ENCODE data around the gene C1QTNF1. TPM values are rescaled to one million over a fixed set of nuclear protein-coding genes. Genes with fewer than 3 reads are reported as not detected.

The C1QTNF1 gene
- total RNA-seq, 1 donor from 2014 or later: 15.8 TPM

DNA sequence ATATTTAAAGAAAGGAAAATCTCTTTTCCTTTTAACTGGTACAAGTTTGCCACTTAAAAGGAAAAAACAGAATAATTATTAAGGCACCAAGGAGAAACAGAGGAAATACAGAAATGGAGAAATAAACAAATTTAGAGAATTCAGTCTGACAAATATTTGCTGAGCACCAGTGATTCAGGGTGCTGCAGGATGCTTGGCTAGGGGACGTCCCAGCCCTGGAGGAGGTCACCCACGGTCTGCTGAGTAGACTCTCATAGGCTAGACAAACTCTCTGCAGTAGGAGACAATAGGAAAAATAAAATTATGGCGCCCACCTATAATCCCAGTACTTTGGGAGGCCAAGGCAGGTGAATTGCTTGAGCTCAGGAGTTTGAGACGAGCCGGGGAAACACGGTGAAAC is 15.9 kb downstream of the C1QTNF1 start:
- DNase-seq: no peak

- DNase-seq: no peak
Observed at GRCh38 chr17:79041041-79041570, 17.1 kb downstream of the C1QTNF1 start.

DNA sequence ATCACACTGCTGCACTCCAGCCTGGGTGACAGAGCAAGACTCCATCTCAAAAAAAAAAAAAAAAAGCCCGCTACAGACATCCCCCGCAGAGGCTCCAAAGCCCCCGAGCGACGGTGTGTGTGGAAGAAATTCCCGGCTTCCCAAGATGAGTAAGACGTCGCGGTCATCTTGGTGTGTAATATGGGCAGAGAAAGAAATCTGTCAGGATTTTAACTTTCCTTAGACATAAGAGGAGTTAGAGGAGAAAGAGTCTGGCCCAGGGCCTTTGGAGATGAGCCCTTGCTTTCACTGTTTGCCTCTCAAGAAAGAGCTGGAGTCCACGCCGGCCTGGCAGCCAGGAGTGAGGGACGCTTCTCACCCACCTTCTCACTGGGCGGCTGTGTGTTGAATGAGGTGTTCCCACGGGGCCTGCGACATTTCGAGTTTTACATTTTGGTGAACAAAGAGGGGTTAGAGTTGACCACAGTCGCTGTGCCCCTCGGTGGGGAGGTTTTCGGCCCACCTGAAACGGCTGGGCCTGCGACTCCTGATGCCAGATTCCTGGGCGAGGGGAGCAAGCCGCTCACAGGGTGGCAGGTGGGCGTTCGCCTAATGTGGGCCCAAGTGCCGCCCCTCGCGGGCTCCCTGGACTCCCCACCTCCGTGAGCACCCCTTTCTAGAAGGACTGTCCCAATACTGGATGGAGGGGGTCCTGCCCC is 17.9 kb downstream of the C1QTNF1 start:
- DNase-seq: no peak

DNA sequence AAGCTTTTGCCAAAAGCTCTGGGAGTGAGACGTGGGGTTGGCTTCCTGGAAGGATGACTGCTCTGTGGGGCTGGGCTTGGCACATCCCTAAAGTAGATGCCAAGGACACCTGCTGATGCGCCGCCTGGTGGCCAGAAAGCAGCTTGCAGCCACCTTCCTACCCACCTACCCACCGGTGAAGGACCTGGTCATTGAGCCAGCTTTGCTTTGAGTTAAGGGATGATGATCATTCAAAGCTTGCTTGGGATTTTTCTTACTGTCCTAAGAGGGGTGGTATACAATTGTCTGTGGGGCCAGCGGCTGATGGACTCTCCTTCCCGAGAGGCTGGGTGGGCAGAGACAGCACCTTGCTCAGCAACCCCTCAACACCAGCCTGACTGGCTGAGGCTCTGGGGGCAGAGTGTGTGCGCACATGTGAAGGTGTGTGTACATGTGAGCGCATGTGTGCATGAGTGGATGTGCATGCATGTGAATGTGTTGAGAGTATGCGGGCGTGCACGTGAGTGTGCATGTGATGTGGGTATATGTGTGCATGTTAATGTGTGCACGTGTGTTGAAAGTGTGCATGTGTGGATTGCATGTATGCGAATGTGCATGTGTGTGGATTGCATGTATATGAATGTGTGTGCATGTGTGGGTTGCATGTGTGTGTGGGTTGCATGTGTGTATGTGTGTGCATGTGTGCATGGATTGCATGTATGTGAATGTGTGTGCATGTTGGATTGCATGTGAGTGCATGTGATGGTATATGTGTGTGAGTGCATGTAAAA is 18.6 kb downstream of the C1QTNF1 start:
- DNase-seq: peak; percentile 58

DNA sequence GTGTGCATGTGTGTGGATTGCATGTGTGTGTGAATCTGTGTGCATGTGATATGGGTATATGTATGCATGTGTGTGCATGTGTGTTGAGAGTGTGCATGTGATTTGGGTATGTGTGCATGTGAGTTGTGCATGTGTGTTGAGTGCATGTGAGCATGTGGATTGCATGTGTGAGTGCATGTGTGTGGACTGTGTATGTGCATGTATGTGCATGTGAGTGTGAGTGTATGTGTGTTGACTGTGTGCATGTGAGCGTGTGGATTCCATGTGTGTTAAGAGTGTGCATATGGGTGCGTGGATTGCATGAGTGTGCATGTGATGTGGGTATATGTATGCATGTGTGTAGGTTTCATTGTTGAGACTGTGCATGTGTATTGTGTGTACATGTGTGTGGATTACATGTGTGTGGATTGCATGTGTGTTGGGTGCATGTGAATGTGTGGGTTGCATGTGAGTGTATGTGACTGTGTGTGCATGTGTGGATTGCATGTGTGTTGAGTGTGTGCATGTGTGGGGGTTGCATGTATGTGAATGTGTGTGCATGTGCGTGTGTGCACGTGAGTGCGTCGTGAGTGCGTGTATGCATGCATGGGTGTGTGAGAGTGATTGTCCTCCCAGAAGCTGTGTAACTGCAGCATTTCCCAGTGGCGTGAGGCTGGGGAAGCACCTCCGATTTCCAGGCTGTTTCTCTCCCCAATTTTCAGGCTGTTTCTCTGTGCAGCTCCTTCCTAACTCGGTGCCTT is 19.4 kb downstream of the C1QTNF1 start:
- DNase-seq: no peak

GRCh38 chr17:79043931-79044320 is 20.0 kb downstream of the C1QTNF1 start:
- no peak for DNase-seq

- DNase-seq: no peak
Observed at GRCh38 chr17:79044462-79044861, 20.5 kb downstream of the C1QTNF1 start.

DNA sequence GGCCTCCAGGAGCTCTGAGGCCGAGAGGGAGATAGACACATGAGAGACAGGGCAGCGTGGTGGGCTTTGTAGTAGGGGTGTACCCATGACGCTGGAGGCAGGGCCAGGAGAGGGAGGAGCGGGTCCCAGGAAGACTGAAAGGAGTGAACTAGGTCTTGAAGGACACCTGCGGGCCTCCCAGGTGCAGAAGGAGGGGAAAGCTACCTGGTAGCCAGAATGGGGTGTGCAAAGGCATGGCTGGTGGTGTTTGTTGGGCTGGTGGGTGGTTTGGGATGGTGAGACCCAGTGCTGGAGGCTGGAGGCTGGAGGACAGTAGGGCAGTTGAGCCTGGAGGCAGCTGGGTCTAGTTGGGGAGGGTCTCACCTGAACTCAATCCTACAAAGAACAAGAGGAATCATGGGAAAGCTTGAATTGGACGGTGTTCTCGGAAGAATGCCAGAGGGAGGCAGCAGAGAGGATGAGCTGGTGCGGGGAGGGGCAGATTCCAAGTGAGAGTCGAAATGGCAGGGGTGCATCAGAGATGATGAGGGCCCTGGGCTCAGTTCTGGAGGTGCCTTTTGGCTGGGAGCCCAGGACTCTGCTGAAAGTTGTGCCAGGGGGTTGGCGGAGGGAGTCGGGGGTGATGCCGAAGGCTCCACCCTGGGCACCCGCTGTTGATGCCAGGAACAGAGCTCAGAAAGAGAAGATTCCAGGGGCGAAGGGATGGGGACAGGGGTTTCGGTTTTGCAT is 21.2 kb downstream of the C1QTNF1 start:
- DNase-seq: no peak

- peak; percentile 86 for DNase-seq
Observed at GRCh38 chr17:79045842-79046196, 21.9 kb downstream of the C1QTNF1 start.

DNA sequence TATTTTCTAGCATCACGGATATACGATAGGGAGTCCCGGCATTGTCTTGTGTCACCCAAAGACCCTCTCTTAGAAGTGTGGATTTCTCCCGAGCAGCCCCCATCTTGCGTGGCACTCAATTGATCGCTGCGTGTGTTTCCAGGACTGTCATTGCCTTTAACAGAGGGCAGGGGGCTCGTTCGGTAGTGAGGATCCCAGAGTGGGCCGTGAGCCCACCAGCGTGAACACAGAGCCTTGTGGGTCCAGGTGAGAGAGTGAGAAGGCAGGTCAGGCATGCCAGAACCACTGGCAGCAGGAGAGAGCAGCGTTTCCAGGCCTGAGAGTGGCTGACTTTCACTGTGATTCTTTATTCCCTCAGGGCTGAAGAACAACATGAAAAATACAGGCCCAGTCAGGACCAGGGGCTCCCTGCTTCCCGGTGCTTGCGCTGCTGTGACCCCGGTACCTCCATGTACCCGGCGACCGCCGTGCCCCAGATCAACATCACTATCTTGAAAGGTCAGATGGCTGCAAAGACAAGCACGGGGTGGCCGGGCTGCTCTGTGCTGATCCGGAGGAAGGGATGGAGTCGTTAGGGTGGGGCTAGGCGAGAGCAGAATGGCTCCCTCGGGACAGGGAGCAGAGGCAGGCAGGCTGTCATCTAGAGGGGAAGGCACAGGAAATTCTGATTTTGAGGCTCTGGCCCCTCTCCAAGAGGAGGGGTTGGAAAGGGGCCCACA is 22.4 kb downstream of the C1QTNF1 start:
- no peak for DNase-seq

- peak; percentile 91 for DNase-seq
Observed at GRCh38 chr17:79046916-79047280, 22.9 kb downstream of the C1QTNF1 start.

DNA sequence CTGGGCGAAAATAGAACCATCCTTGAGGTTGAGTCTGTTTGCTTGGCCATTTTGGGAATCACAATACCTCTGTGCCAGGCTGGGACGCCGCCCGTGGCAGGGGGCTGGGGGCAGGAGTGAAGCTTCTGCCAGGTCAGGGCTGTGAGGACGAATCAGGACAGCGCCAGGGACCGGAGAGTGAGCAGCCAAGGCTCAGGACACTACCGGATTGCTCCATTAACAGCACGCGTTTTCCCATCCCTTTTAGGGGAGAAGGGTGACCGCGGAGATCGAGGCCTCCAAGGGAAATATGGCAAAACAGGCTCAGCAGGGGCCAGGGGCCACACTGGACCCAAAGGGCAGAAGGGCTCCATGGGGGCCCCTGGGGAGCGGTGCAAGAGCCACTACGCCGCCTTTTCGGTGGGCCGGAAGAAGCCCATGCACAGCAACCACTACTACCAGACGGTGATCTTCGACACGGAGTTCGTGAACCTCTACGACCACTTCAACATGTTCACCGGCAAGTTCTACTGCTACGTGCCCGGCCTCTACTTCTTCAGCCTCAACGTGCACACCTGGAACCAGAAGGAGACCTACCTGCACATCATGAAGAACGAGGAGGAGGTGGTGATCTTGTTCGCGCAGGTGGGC is 23.4 kb downstream of the C1QTNF1 start:
- no peak for DNase-seq

- no peak for DNase-seq
Observed at GRCh38 chr17:79047923-79048825, 24.2 kb downstream of the C1QTNF1 start.

DNA sequence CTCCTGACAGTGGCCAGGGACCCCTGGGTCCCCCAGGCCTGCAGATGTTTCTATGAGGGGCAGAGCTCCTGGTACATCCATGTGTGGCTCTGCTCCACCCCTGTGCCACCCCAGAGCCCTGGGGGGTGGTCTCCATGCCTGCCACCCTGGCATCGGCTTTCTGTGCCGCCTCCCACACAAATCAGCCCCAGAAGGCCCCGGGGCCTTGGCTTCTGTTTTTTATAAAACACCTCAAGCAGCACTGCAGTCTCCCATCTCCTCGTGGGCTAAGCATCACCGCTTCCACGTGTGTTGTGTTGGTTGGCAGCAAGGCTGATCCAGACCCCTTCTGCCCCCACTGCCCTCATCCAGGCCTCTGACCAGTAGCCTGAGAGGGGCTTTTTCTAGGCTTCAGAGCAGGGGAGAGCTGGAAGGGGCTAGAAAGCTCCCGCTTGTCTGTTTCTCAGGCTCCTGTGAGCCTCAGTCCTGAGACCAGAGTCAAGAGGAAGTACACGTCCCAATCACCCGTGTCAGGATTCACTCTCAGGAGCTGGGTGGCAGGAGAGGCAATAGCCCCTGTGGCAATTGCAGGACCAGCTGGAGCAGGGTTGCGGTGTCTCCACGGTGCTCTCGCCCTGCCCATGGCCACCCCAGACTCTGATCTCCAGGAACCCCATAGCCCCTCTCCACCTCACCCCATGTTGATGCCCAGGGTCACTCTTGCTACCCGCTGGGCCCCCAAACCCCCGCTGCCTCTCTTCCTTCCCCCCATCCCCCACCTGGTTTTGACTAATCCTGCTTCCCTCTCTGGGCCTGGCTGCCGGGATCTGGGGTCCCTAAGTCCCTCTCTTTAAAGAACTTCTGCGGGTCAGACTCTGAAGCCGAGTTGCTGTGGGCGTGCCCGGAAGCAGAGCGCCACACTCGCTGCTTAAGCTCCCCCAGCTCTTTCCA is 25.1 kb downstream of the C1QTNF1 start:
- DNase-seq: no peak

- DNase-seq: no peak
Observed at GRCh38 chr17:79049821-79050220, 25.9 kb downstream of the C1QTNF1 start.

GRCh38 chr17:79050551-79050950 is 26.6 kb downstream of the C1QTNF1 start:
- peak; percentile 77 for DNase-seq

- no peak for DNase-seq
Observed at GRCh38 chr17:79051306-79051705, 27.3 kb downstream of the C1QTNF1 start.

GRCh38 chr17:79052131-79052530 is 28.2 kb downstream of the C1QTNF1 start:
- DNase-seq: no peak

All from tongue (tissue), 2 donors.